IMR-90 (cell line): ENCODE data around the gene KCNIP3.
"Not testable (repeated sequence)": the region's sequence is repeated elsewhere in the genome, so short reads cannot be mapped to it uniquely, and the experiment has no call there.

Experiments
- CTCF ChIP-seq: conservative IDR thresholded peaks from 2 replicates; pipeline ENCODE4 v1.5.1; 2012; ENCODE audit warnings: mild to moderate bottlenecking, low read depth, low read length, improper control_type of control experiment
- POLR2A ChIP-seq: IDR thresholded peaks from 2 replicates; pipeline ENCODE4 v1.6.1; 2012; ENCODE audit warnings: mild to moderate bottlenecking, low read depth, low read length
- RCOR1 ChIP-seq: IDR thresholded peaks from 2 replicates; pipeline ENCODE4 v1.6.1; 2012; ENCODE audit warnings: mild to moderate bottlenecking, low read length, improper control_type of control experiment; ENCODE audit not compliant: insufficient replicate concordance

- TF ChIP-seq POLR2A, RCOR1, CTCF: not testable (repeated sequence)
Measured at GRCh38 chr2:95415138-95415537, 118.0 kb downstream of the KCNIP3 start.
